GM12801 (cell line): ENCODE data around the gene PTOV1.

Experiments
- TF ChIP-seq, protein P1 (sequence below): IDR thresholded peaks from one replicate; pipeline ENCODE4 v1.5.1; 2011; ENCODE audit warnings: control low read depth; ENCODE audit not compliant: insufficient read length; ENCODE audit errors: extremely low read depth

Gene PTOV1

DNA sequence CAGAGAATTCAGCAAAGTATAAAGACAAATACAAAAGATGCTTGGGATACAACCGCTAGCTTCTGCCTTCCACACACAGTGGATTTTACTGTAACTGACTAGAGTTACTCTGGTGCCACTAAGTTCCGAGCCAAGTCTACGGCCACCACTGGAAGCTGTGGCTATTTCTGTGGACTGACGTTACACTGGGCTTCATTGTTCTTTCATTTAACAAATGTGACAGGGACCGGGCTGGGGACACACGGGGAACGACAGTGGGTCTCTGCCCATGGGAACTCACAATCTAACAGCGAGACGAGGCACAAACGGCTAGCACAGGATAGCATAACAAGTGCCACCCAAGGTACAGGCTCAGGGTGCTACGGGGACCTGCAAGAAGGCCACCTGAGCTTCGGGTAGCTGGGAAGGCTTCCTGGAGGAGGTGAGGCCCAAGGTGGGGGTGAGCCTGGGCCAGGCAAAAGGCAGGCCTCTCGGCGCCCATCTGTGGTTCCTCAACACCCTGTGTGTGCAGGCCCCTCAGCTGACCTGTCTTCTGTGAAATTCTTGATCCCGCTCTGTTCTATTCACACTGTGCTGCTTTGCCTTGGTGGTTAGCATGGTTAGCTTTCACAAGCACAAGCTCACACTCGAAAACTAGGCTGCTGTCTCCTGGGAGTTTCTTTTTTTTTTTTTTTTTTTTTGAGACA, 56.1 kb downstream of the PTOV1 start:
- TF ChIP-seq, protein P1, sequence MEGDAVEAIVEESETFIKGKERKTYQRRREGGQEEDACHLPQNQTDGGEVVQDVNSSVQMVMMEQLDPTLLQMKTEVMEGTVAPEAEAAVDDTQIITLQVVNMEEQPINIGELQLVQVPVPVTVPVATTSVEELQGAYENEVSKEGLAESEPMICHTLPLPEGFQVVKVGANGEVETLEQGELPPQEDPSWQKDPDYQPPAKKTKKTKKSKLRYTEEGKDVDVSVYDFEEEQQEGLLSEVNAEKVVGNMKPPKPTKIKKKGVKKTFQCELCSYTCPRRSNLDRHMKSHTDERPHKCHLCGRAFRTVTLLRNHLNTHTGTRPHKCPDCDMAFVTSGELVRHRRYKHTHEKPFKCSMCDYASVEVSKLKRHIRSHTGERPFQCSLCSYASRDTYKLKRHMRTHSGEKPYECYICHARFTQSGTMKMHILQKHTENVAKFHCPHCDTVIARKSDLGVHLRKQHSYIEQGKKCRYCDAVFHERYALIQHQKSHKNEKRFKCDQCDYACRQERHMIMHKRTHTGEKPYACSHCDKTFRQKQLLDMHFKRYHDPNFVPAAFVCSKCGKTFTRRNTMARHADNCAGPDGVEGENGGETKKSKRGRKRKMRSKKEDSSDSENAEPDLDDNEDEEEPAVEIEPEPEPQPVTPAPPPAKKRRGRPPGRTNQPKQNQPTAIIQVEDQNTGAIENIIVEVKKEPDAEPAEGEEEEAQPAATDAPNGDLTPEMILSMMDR: no peak

DNA sequence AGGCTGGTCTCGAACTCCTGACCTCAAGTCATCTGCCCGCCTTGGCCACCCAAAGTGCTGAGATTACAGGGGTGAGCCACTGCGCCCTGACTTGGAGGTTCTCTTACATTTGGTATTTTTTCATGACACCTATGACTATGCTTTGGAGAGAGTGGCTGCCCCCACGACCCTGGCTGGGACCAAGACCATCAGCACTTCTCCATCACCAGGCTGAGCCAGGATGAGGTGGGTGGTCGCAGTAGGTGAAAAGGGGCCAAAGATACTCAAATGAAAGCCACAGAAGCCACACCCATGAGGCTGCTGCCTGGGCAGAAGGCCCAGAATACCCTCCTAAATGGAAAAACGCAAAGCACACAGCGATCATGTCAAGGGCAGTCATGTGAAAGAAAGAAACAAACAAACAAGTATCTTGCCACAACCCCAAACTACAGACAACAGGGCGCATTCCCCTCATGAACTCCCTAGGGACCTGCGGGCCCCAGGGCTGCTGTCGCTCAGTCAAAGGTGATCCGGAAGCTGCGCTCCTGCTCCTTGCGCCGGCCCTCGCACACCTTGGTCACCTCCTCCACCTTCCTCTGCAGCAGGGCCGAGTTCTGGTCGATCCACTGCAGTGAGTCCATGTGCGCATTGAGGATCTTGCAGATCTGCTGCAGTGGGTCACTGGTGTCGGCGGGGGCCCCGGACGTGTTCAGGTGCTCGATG, 56.9 kb downstream of the PTOV1 start:
- TF ChIP-seq, protein P1: no peak

DNA sequence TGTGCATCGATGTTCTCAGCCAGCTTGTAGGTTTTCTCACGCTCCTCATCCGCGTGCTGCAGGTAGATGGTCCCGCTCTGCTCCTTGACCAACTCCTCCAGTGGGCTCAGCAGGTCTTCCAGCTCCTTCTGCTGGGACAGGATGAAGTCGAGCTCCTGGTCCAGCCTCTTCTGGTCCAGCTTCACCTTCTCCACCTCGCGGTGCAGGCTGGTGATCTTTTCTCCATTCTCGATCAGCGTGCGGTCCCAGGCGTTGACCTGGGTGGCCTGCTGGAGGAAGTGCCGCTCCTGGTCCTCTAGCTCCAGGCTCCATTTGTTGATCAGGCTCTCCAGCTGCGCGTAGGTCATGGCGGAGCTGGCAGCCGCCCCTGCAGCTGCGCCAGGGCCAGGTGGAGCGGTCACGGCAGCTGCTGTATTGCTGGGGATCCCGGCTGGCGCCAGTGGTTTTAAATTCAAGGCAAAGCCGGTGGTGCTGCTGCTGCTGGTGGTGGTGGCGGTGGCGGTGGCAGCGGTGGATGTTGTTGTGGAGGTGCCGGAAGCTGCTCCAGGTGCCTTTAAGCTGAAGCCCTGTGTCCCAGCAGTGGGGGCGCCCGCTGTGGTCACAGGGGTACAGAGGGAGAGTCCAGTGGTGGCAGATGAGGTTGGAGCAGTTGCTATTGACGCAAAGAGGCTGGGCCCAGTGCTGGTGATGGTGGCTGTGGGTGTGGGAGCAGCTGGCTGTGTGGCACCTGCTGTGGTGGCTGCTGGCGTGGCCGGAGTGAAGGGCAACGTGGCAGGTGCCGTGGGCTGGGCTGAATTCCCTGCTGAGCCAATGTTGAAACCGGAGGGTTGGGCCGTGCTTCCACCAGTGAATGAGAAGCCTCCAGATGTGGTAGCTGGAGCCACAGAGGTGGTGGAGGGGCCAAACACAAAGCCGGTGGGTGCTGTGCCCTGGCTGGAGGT, 57.8 kb downstream of the PTOV1 start:
- TF ChIP-seq, protein P1: no peak

DNA sequence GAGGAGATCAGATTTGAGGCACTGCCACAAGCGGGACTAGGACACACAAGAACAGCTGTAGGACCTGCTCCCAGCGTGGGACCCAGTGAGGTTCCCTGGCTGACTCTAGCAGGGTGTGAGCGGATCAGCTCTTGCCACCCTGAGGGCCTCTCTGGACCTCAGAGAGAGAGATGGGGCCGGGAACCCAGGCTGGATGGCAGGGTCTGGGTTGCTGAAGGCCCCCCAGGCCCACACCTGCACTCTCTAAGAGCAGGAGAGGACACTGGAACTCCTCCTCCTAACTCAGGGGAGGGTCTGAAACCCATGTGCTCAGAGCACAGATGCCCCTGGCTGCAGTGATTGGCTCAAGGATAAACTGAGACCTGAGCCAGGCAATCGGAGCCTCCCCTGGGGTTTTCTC, 59.2 kb downstream of the PTOV1 start:
- TF ChIP-seq, protein P1: no peak
